ENCODE results near the gene NKD2.

Gene NKD2

DNA sequence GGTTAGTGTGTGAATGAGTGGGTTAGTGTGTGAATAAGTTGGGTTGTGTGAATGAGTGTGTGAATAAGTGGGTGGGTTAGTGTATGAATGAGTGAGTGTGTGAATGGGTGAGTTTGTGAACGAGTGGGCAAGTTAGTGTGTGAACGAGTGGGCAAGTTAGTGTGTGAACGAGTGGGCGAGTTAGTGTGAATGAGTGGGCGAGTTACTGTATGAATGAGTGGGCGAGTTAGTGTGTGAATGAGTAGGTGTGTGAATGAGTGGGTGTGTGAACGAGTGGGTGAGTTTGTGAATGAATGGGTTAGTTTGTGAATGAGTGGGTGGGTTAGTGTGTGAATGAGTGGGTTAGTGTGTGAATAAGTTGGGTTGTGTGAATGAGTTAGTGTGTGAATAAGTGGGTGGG lies 34.7 kb downstream of the NKD2 start:
- no peak for DNase-seq (ENCODE audit: low read depth)

GRCh38 chr5:1044117-1044516 lies 35.5 kb downstream of the NKD2 start:
- DNase-seq (ENCODE audit: low read depth) = no peak

GRCh38 chr5:1045960-1046560 lies 37.5 kb downstream of the NKD2 start:
- no peak for DNase-seq (ENCODE audit: low read depth)

GRCh38 chr5:1047332-1047965 lies 38.8 kb downstream of the NKD2 start:
- DNase-seq (ENCODE audit: low read depth) = no peak

GRCh38 chr5:1048162-1048721 lies 39.6 kb downstream of the NKD2 start:
- DNase-seq (ENCODE audit: low read depth) = no peak

DNA sequence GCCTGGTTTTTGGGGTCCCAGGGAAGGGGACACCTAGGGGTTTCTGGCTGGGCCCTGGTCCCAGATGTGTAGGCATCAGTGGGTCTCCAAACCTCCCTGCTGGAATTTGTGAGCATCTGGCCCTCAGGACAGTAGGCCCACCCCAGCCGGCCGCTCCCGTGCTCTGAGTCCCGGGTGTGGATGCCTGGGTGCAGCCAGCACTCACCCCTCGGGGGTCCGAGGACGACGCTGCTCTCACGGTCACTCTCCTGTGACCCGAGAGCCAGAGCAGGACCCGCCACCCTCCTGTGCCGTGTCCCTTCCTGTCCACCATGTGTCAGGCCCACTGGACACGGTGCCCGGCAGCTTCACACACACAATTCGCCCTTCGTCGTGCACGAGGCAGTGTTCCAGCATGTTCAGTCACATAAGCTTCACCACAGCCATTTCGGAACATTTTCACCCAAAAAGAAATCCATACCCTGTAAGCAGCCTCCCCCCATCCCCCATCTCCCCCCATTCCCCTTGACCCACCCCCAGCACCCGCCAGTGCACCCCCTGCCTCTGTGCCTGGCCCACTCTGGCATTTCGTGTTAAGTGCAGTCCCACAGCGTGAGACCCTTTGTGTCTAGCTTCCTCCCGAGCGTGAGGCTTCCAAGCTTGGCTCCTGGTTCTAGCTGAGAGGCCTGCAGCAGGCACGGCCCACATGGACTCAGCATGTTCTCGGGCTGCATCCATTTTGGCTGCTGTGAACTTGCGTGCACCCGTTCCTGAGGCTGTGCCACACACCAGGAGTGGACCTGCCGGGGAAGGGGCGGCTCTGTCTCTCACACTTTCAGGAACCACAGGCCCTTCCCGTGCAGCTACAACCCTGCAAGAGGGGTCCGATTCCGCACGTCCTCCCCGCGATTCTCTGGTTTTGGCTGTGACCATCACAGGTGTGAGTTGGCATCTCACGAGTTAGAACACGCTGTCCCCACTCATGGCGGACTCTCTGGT lies 40.5 kb downstream of the NKD2 start:
- no peak for DNase-seq (ENCODE audit: low read depth)

DNA sequence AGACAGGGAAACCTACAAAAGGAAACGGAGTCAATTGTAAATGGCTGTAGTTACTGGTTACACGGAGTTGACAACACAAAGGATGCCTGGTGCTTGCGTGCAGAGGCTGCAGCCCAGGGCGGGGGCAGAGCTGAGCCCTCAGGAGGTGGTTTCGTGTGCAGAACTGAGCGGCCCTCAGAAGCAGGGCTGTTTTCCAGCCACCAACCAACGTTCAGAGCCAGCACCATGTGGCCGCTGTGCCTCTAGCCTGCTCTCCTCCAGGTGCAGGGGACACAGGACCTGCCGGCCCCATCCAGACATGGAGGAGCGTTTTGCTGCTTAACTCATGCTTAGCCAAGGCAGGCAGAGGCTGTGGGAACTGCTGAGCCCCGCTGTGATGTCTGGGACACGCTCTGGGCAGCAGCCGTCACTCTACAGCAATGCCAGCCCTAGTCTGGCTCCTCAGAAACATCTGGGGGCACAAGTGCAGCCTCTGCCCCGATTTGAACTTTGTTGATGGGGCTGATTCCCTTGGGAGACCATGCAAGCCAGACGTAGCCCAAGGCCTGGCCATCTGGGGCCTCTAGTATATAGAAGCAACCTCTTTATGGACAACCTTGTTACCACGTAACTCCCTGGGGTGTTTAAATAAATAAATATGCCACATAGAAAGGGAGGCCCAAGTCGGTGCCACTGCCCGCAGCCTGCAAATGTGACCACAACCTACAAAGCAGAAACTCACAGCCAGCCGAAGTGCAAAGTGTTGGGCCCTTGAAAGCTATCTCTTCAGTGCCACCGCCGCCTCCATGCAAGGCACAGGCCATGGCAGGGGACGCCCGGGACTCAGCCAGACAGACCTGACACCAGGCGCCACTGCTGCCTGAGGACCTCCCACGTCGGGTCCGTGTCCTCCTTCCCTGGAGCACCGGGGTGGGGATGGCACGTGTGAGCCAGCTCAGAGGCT lies 42.1 kb downstream of the NKD2 start:
- DNase-seq (ENCODE audit: low read depth) = no peak

DNA sequence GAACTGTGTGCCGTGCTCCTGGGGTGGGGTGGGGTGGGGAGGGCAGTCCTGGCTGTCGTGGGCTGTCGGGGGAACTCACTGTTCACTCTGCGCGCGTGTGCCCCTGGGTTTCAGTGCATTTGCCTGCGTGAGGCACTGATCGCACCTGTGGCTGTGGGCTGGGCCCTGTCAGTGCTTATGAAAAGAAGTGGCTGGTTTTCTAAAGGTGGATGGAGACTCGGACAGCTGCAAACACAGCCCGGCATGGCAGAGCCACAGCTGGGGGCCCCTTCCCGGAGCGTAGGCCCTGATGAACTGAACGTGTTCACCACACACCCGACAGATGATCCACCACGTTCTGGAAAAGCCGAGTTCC lies 42.7 kb downstream of the NKD2 start:
- no peak for DNase-seq (ENCODE audit: low read depth)

- DNase-seq (ENCODE audit: low read depth) = no peak
These were observed 43.5 kb downstream of the NKD2 start for GRCh38 chr5:1052076-1052475.

GRCh38 chr5:1052641-1053390 lies 44.2 kb downstream of the NKD2 start:
- no peak for DNase-seq (ENCODE audit: low read depth)

GRCh38 chr5:1053391-1054017 lies 44.9 kb downstream of the NKD2 start:
- no peak for DNase-seq (ENCODE audit: low read depth)

DNA sequence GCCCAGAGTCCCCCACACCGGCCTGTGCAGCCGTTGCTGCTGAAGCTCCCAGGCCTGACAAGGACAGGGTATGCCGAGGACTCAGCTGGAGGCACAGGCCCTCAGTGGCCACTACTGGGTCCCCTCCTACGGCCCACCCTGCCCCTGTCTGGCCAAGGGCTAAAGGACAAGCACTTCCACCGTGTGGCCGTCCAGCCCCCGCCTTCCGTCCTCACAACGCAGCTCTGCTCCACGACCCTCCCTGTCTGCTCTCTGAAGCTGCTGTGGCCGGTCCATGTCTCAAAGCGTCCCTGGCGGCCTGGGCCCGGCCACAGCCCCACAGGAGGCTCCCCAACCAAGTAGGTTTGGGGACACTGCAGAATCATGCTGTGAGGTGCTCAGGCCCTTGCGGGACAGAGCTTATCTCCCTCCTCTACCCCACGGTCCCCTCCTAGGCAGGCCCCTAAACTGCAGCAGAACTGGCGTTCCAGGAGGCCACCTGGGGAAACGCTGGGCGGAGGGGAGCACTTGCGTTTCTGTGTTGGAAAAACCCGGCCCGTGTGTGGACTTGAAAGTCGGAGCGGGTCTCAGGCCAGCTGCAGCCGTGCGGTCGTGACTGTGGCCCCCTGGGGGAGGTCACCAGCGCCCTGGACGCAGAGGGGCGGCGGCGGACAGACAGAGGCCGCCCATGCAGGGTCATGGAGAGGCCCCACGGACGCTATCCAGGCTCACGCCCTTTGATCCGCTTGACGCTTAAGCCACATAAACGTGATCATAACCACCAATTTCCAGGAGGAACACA lies 45.6 kb downstream of the NKD2 start:
- no peak for DNase-seq (ENCODE audit: low read depth)

DNA sequence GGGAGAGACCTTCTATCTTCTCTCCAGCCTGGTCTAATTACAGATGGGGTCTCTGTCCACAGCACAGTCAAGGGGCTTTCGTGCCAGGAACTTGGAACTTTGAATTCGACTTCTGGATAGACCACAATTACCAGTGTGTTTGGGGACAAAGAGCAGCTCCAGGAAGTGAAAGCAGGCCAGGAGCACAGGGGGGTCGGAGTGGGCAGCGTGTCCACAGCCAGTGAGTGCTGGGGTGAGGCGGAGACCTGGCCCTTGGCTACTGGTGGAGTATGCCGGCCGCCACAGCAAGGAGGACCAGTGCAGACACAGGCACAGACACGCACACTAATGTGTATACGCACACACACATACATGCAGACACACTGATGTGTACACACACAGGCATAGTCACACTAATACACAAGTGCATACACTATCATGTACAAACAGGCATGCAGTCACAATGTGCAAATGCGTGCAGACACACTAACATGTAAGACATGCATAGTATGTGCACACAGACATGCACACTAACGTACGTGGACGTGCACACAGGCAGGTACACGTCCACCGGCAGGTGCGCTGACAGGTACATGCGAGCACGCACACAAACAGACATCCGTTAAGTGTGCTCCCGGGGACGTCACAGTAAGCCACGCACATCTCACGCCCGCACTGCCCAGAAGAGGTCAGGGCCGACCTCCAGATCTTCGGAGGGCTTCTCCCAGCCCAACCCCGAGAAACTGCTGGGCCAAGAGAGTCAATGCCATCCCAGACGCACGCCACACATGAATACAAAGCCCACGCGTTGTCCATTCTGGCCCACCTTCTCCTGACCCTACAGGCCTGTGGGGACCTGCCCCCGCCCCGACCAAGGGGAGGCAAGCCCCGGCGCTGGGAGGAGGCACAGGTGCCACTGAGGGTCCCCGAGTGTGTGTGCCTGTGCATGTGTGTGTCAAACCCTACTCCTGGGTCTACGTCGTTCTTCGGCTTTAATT lies 46.5 kb downstream of the NKD2 start:
- DNase-seq (ENCODE audit: low read depth) = no peak

- DNase-seq (ENCODE audit: low read depth) = no peak
These were observed 47.5 kb downstream of the NKD2 start for GRCh38 chr5:1055896-1056610.

DNA sequence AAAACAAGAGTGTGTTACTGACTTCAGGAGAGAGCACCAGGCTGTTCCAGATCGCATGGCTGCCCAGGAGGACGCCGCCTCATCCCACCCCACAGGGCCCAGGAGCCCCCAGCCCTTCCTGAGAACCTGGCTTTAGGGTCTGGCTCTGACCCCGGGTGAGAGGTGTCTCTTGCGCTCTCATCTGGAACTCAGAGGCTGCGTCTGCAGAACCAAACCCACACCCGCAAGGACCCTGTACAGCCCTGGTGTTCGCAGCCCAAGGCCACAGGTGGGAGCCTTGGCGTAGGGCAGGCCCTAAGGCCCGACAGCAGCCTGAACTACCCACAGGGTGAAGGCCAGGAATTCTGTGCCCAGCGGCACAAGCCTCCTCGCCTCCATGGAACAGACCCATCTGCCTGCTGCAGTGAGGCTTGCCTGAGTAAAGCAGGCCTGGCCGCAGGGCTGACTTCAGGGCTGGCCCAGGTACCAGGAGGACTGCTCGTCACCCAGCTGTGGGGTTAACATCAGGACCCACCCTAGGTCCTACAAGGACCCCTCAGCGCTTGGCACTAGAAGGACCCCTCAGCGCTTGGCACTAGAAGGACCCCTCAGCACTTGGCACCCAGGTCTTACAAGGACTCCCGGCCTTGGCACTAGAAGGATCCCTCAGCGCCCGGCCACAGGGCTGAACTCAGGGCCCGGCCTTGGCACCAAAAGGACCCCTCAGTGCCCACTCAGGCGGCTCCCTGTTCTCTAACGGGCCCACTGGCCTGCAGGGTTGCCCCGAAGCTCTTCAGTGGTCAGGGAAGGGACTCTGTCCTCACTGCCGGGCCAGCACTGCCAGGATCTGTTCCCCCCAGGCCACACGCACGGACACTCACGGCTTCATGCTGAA lies 48.2 kb downstream of the NKD2 start:
- DNase-seq (ENCODE audit: low read depth) = no peak

DNA sequence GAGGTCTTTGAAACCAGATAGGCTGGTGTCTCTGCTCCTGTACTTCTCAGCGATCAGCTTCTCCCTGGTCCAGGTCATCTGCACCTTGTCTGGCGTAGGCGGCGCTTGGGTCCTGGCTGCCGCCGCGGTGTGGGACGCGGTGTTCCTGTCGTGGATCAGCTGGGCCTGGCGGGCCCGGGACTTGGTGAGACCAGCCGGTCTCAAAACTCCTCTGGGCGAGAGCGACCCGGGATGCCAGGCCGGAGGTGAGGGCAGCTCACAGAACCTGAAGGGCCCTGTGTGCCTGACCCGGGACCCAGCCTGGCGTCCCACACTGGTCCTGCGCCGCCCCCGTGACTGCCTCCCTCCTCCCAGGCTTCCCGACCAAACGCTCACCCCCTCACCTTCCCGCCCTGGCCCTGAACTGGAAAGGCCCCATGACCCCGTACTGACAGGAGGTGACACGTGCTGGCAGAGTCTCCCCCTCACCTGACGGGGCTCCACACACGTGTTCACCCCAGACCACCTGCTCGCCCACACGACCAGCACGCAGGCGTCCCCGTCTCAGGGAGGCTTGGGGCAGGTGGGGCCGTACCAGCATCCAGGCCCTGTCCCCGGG lies 49.0 kb downstream of the NKD2 start:
- no peak for DNase-seq (ENCODE audit: low read depth)
